Trophoblast cell (in vitro differentiated cells and primary cell): ENCODE results near the gene ZNF827.

Experiments
- DNase-seq, 2 donors: peaks; one replicate each; pipeline ENCODE4 v3.0.0-alpha.2; 2016
- H2AFZ ChIP-seq: 2 replicates; pipeline ENCODE4 v1.6.1; 2013; ENCODE audit warnings: low read length, moderate library complexity, mild to moderate bottlenecking; ENCODE audit not compliant: insufficient read depth, poor library complexity
- H2AK5ac ChIP-seq: 2 replicates; pipeline ENCODE4 v1.6.1; 2013; ENCODE audit warnings: mild to moderate bottlenecking, low read length
- H2BK120ac ChIP-seq: 2 replicates; pipeline ENCODE4 v1.6.1; 2013; ENCODE audit warnings: low read length, mild to moderate bottlenecking, moderate library complexity; ENCODE audit not compliant: insufficient read depth, poor library complexity
- H2BK12ac ChIP-seq: 2 replicates; pipeline ENCODE4 v1.6.1; 2013; ENCODE audit warnings: mild to moderate bottlenecking, low read length, moderate library complexity
- H2BK5ac ChIP-seq: 2 replicates; pipeline ENCODE4 v1.6.1; 2013; ENCODE audit warnings: low read length, low read depth, moderate library complexity, mild to moderate bottlenecking; ENCODE audit not compliant: poor library complexity
- H3K14ac ChIP-seq: 2 replicates; pipeline ENCODE4 v1.6.1; 2013; ENCODE audit warnings: mild to moderate bottlenecking, low read length
- H3K18ac ChIP-seq: 2 replicates; pipeline ENCODE4 v1.6.1; 2013; ENCODE audit warnings: mild to moderate bottlenecking, low read length
- H3K23ac ChIP-seq: 2 replicates; pipeline ENCODE4 v1.6.1; 2013; ENCODE audit warnings: low read length
- H3K27ac ChIP-seq: 2 replicates; pipeline ENCODE4 v1.5.1; 2013; ENCODE audit warnings: low read depth, mild to moderate bottlenecking, inconsistent platforms, low read length, moderate library complexity
- H3K27me3 ChIP-seq: 2 replicates; pipeline ENCODE4 v1.6.1; 2013; ENCODE audit warnings: inconsistent platforms, mild to moderate bottlenecking, low read length, moderate library complexity; ENCODE audit not compliant: insufficient read depth
- H3K36me3 ChIP-seq, 2 experiments: 1 replicate in 1 of 2; 2 replicates in 1 of 2; pipeline ENCODE4 v1.6.1; 2013; ENCODE audit warnings: low read length in 2 of 2, mild to moderate bottlenecking in 2 of 2, moderate library complexity in 1 of 2; ENCODE audit not compliant: insufficient read depth in 2 of 2, control insufficient read depth in 1 of 2
- H3K4ac ChIP-seq: 2 replicates; pipeline ENCODE4 v1.6.1; 2013; ENCODE audit warnings: low read depth, mild to moderate bottlenecking, low read length, moderate library complexity
- H3K4me1 ChIP-seq, 2 experiments: 1 replicate in 1 of 2; 2 replicates in 1 of 2; pipeline ENCODE4 v1.6.1; 2013; ENCODE audit warnings: low read length in 2 of 2, mild to moderate bottlenecking in 2 of 2, moderate library complexity in 1 of 2; ENCODE audit not compliant: insufficient read depth in 2 of 2, control insufficient read depth in 1 of 2
- H3K4me2 ChIP-seq: 2 replicates; pipeline ENCODE4 v1.6.1; 2013; ENCODE audit warnings: inconsistent platforms, mild to moderate bottlenecking, low read length, moderate library complexity
- H3K4me3 ChIP-seq: 2 replicates; pipeline ENCODE4 v1.5.1; 2013; ENCODE audit warnings: mild to moderate bottlenecking, low read depth, low read length, inconsistent platforms
- H3K79me1 ChIP-seq: one replicate; pipeline ENCODE4 v1.6.1; 2013; ENCODE audit warnings: low read length
- H3K79me2 ChIP-seq: 2 replicates; pipeline ENCODE4 v1.6.1; 2013; ENCODE audit warnings: low read length, mild to moderate bottlenecking; ENCODE audit not compliant: control insufficient read depth, insufficient read depth, poor library complexity
- H3K9ac ChIP-seq: 2 replicates; pipeline ENCODE4 v1.6.1; 2013; ENCODE audit warnings: mild to moderate bottlenecking, low read length
- H3K9me3 ChIP-seq: 2 replicates; pipeline ENCODE4 v1.6.1; 2013; ENCODE audit warnings: low read depth, mild to moderate bottlenecking, control low read depth, inconsistent platforms, low read length; ENCODE audit not compliant: insufficient read depth
- H4K12ac ChIP-seq: 2 replicates; pipeline ENCODE4 v1.6.1; 2013; ENCODE audit warnings: low read depth, mild to moderate bottlenecking, low read length, moderate library complexity
- H4K8ac ChIP-seq: 2 replicates; pipeline ENCODE4 v1.6.1; 2013; ENCODE audit warnings: low read depth, mild to moderate bottlenecking, low read length, moderate library complexity
- H4K91ac ChIP-seq: one replicate; pipeline ENCODE4 v1.6.1; 2013; ENCODE audit warnings: low read depth, mild to moderate bottlenecking, low read length, moderate library complexity
- WGBS: extraction: QIAGEN DNeasy Blood & Tissue Kit; methylation state at CpG from one replicate; pipeline ENCODE4 v1.1.7; 2013; ENCODE audit warnings: missing lambda C conversion rate; ENCODE audit not compliant: insufficient read length, insufficient coverage; ENCODE audit errors: extremely low coverage; 5-methylcytosine and 5-hydroxymethylcytosine counted together

ZNF827 gene

GRCh38 chr4:145884775-145885174 lies 53.8 kb downstream of the ZNF827 start:
- H2BK12ac ChIP-seq, result no peak overlapping the region
- no peaks in the 10 kb centered on the region for H3K79me2 ChIP-seq
- no peaks in the 10 kb centered on the region for H3K27me3 ChIP-seq
- WGBS, result no CpG with 5 or more reads among the region's 1 CpG
- H3K4me3 ChIP-seq, result no peak overlapping the region
- no peak overlapping the region for H2BK120ac ChIP-seq
- H3K9ac ChIP-seq, result no peak overlapping the region
- H4K8ac ChIP-seq, result no peak overlapping the region
- H3K18ac ChIP-seq, result no peak overlapping the region
- no peaks in the 10 kb centered on the region for H3K79me1 ChIP-seq
- no peak overlapping the region for H3K27ac ChIP-seq
- no peak overlapping the region for H2BK5ac ChIP-seq
- H3K9me3 ChIP-seq, result no peaks in the 10 kb centered on the region
- no peak overlapping the region for H3K4me2 ChIP-seq
- H3K14ac ChIP-seq, result no peak overlapping the region
- DNase-seq, result no peak
- H2AFZ ChIP-seq, result no peak overlapping the region
- H3K4ac ChIP-seq, result no peak overlapping the region
- H4K91ac ChIP-seq, result no peak overlapping the region
- H2AK5ac ChIP-seq, result no peak overlapping the region
- H4K12ac ChIP-seq, result no peak overlapping the region
- peaks cover 3 to 12% of the 10 kb centered on the region in 2 experiments for H3K4me1 ChIP-seq
- H3K36me3 ChIP-seq, result peaks cover 10 to 11% of the 10 kb centered on the region in 2 experiments
- no peak overlapping the region for H3K23ac ChIP-seq

- H3K14ac ChIP-seq, result no peak overlapping the region
- H2AK5ac ChIP-seq, result no peak overlapping the region
- H4K8ac ChIP-seq, result no peak overlapping the region
- no peak overlapping the region for H3K27ac ChIP-seq
- peaks cover 8 to 11% of the 10 kb centered on the region in 2 experiments for H3K36me3 ChIP-seq
- H3K79me1 ChIP-seq, result no peaks in the 10 kb centered on the region
- H3K4ac ChIP-seq, result no peak overlapping the region
- H3K23ac ChIP-seq, result no peak overlapping the region
- peaks cover 4 to 12% of the 10 kb centered on the region in 2 experiments for H3K4me1 ChIP-seq
- H2AFZ ChIP-seq, result no peak overlapping the region
- H3K18ac ChIP-seq, result no peak overlapping the region
- H3K9ac ChIP-seq, result no peak overlapping the region
- H2BK120ac ChIP-seq, result no peak overlapping the region
- H2BK12ac ChIP-seq, result no peak overlapping the region
- H3K9me3 ChIP-seq, result no peaks in the 10 kb centered on the region
- WGBS, result no CpG with 5 or more reads among the region's 4 CpGs
- no peaks in the 10 kb centered on the region for H3K27me3 ChIP-seq
- no peak overlapping the region for H4K12ac ChIP-seq
- H3K4me2 ChIP-seq, result no peak overlapping the region
- no peak overlapping the region for H4K91ac ChIP-seq
- H3K79me2 ChIP-seq, result no peaks in the 10 kb centered on the region
- no peak overlapping the region for H3K4me3 ChIP-seq
- H2BK5ac ChIP-seq, result no peak overlapping the region
- no peak for DNase-seq
Measured at GRCh38 chr4:145883101-145883694, 55.4 kb downstream of the ZNF827 start.

- Histone ChIP-seq H3K27ac (no peak overlapping the region), H3K4me2 (no peak overlapping the region), H4K8ac (no peak overlapping the region), H2BK5ac (no peak overlapping the region), H2BK12ac (no peak overlapping the region), H3K27me3 (no peaks in the 10 kb centered on the region), H3K18ac (no peak overlapping the region), H3K79me1 (no peaks in the 10 kb centered on the region), H3K79me2 (no peaks in the 10 kb centered on the region), H2AFZ (no peak overlapping the region), H3K9ac (no peak overlapping the region), H4K91ac (no peak overlapping the region), H3K4me3 (no peak overlapping the region), H3K9me3 (no peaks in the 10 kb centered on the region), H4K12ac (no peak overlapping the region), H3K4ac (no peak overlapping the region), H2AK5ac (no peak overlapping the region), H3K23ac (no peak overlapping the region), H3K36me3 (peaks cover 8 to 11% of the 10 kb centered on the region in 2 experiments), H3K4me1 (peaks cover 4 to 12% of the 10 kb centered on the region in 2 experiments), H3K14ac (no peak overlapping the region), H2BK120ac (no peak overlapping the region)
- DNase-seq, result no peak
- WGBS, result no CpG with 5 or more reads among the region's 7 CpGs
Measured at GRCh38 chr4:145882604-145883003, 56.0 kb downstream of the ZNF827 start.

GRCh38 chr4:145881989-145882388 lies 56.6 kb downstream of the ZNF827 start:
- H3K79me1 ChIP-seq, result no peaks in the 10 kb centered on the region
- H3K4me1 ChIP-seq, result peaks cover 4 to 12% of the 10 kb centered on the region in 2 experiments
- no peak overlapping the region for H2BK12ac ChIP-seq
- no peaks in the 10 kb centered on the region for H3K9me3 ChIP-seq
- no peaks in the 10 kb centered on the region for H3K79me2 ChIP-seq
- peaks cover 8 to 11% of the 10 kb centered on the region in 2 experiments for H3K36me3 ChIP-seq
- H4K91ac ChIP-seq, result no peak overlapping the region
- no peak overlapping the region for H4K8ac ChIP-seq
- no peak overlapping the region for H3K18ac ChIP-seq
- no peak overlapping the region for H2BK5ac ChIP-seq
- H2BK120ac ChIP-seq, result no peak overlapping the region
- H3K23ac ChIP-seq, result no peak overlapping the region
- H3K14ac ChIP-seq, result no peak overlapping the region
- peak; percentile 82 to 89 for DNase-seq
- H3K4me2 ChIP-seq, result no peak overlapping the region
- no peak overlapping the region for H3K4ac ChIP-seq
- no peak overlapping the region for H3K4me3 ChIP-seq
- no peaks in the 10 kb centered on the region for H3K27me3 ChIP-seq
- no peak overlapping the region for H2AK5ac ChIP-seq
- no peak overlapping the region for H3K27ac ChIP-seq
- no peak overlapping the region for H3K9ac ChIP-seq
- H2AFZ ChIP-seq, result no peak overlapping the region
- WGBS, result no CpG with 5 or more reads among the region's 8 CpGs
- H4K12ac ChIP-seq, result no peak overlapping the region
